GM06990 (cell line): ENCODE measurements around the gene PSMD5.
A peak's percentile ranks its signal among the peaks of the same experiment; 100 is the strongest.

Experiments used
- DNase-seq: peaks from one replicate; pipeline ENCODE4 v3.0.0-alpha.2; 2011; ENCODE audit not compliant: insufficient read length; ENCODE audit errors: extremely low read depth
- H3K27me3 ChIP-seq: replicated peaks from 2 replicates; pipeline ENCODE4 v1.6.0; 2011; ENCODE audit warnings: low read length; ENCODE audit not compliant: control insufficient read depth, insufficient read depth
- H3K36me3 ChIP-seq: 2 replicates; pipeline ENCODE4 v1.5.1; 2011; ENCODE audit warnings: low read length; ENCODE audit not compliant: control insufficient read depth, insufficient read depth
- H3K4me3 ChIP-seq: replicated peaks from 2 replicates; pipeline ENCODE4 v1.5.1; 2011; ENCODE audit warnings: low read depth, mild to moderate bottlenecking, control low read depth, low read length
- CTCF ChIP-seq: IDR thresholded peaks from 2 replicates; pipeline ENCODE4 v1.5.1; 2011; ENCODE audit warnings: low read length, control low read depth, mild to moderate bottlenecking, inconsistent platforms; ENCODE audit not compliant: insufficient read depth, poor library complexity, severe bottlenecking

The PSMD5 gene

DNA sequence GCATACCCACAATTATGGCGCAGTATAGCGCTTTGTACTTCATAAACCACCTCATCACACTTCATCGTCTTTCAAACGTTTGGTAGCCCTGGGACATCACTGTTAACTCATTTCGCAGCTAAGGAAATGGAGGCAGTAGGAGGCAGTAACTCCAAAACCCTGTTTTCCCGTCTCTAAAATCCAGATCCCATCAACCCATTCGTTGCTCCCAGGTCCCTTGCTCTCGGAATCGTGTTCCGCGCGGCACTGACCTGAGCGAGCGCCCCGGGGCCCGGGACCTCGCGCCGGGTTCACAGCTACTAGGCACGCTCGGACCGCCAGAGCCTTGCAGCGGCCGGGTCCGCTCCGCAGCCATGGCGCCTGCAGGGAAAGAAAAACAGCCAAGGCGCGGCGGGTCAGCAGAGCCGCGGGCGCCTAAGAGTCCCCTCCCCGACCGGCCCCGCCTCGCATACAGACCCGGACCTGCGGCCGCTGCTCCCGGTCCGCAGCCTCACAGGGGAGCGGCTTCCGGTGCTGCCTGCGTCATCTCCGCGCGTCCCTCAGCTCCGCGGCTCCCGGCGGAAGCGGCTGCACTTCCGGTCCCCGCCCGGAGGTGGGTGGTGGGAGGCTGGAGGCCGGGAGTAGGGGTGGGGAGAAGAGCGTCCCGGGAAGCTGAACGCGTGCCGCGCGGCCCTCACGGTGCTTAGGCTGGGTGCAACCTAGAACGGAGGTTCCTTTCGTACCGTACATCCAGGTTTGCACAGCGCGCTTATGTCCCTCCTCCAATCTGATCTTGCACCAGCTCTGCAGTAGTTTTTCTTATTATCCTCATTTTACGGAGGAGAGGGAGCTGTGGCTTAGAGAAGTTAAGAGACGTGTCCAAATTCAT lies 49.6 kb downstream of the PSMD5 start, which contains the start of gene FBXW2:
Gene FBXW2 (minus strand): TSS at position 519 of the 868 bp plus-strand sequence. CDS start 5,158 bp downstream, outside the sequence.
- no peak for TF ChIP-seq CTCF

GRCh38 chr9:120791161-120791560 lies 51.6 kb downstream of the PSMD5 start:
- TF ChIP-seq CTCF, result no peak
- Histone ChIP-seq H3K4me3 (no peak overlapping the region), H3K36me3 (peaks cover 2% of the 10 kb centered on the region; the same call in 1 of the 2 replicates), H3K27me3 (no peaks in the 10 kb centered on the region)
- DNase-seq, result no peak

More for the DNA sequence above, 49.6 kb downstream of the PSMD5 start, which contains the start of gene FBXW2:
- Histone ChIP-seq H3K27me3 (no peaks in the 10 kb centered on the region), H3K36me3 (no peaks in the 10 kb centered on the region), H3K4me3 (peak within 1 kb of the TSS; percentile 87)
- DNase-seq, result peak; percentile 94

DNA sequence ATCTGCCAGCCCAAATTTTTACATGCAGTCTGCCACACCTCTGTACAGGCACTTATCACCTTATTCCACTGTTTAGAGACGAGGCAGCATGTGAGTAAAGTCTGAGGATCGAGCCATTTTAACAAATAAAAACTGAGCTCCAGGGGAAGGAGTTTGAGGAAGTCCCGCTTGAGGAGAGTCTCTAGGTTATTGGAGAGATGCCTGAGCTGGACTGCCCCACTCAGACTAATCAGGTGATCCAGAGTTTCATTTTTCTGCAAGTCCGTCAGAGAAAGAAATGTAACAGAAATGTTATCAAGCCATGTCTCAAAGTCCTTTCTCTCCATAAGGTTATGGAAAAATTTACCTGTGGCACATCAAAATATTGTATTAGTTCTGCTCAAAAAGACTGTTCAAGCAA lies 54.8 kb downstream of the PSMD5 start:
- H3K27me3 ChIP-seq, result no peaks in the 10 kb centered on the region
- H3K36me3 ChIP-seq, result peaks cover 4% of the 10 kb centered on the region
- no peak overlapping the region for H3K4me3 ChIP-seq
- DNase-seq, result no peak
- TF ChIP-seq CTCF, result no peak

DNA sequence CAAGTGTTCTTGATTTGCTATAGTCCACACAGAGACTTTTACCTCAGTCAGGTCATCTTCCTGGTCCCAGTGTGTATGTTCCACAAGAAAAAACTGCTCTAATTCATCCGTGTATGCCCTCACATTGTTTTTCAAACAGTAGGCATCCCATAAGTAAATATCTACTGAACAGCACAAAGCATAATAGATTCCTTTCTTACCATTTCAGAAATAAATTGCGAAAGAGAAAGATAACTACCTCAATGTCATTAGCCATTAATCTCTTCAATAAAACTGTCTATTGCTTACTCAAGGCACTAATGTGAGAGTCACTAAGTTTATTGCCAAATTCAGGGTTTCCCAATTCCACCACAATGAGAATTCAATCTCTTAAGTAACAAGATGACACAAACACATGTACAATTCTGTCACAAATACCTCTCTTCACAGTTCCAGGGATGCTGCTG lies 59.1 kb downstream of the PSMD5 start:
- Histone ChIP-seq H3K36me3 (peaks cover 7% of the 10 kb centered on the region), H3K27me3 (no peaks in the 10 kb centered on the region), H3K4me3 (no peak overlapping the region)
- no peak for DNase-seq
- no peak for TF ChIP-seq CTCF

- no peak for TF ChIP-seq CTCF
- no peak for DNase-seq
- Histone ChIP-seq H3K36me3 (peaks cover 9% of the 10 kb centered on the region), H3K4me3 (no peak overlapping the region), H3K27me3 (no peaks in the 10 kb centered on the region)
These were observed 61.5 kb downstream of the PSMD5 start for GRCh38 chr9:120781236-120781635.
